MM.1S (cell line): ENCODE measurements around the gene PLPP6.

Source experiments
- DNase-seq: peaks from one replicate; pipeline ENCODE4 v3.0.0-alpha.2; 2015
- H2AFZ ChIP-seq: fragments of 300-600 bp; sonication (generic); 2 replicates; pipeline ENCODE4 v1.6.0; 2016; ENCODE audit warnings: antibody characterized with exemption, low read length
- H3F3A ChIP-seq: fragments of 300-600 bp; sonication (generic); 2 replicates; pipeline ENCODE4 v1.6.1; 2016; ENCODE audit warnings: mild to moderate bottlenecking, antibody characterized with exemption, low read length, moderate library complexity, mixed read lengths; ENCODE audit not compliant: insufficient read depth
- H3K27ac ChIP-seq: fragments of 300-600 bp; sonication (generic); 2 replicates; pipeline ENCODE4 v1.5.1; 2016; ENCODE audit warnings: mild to moderate bottlenecking, low read length
- H3K27me3 ChIP-seq: fragments of 300-600 bp; sonication (generic); replicated peaks from 2 replicates; pipeline ENCODE4 v1.6.0; 2016; ENCODE audit warnings: low read length; ENCODE audit not compliant: insufficient read depth
- H3K36me3 ChIP-seq: fragments of 300-600 bp; sonication (generic); replicated peaks from 2 replicates; pipeline ENCODE4 v1.6.1; 2016; ENCODE audit warnings: mild to moderate bottlenecking, low read length, mixed read lengths; ENCODE audit not compliant: insufficient read depth
- H3K4me1 ChIP-seq: fragments of 300-600 bp; sonication (generic); 2 replicates; pipeline ENCODE4 v1.6.1; 2016; ENCODE audit warnings: low read length, mixed read lengths
- H3K4me2 ChIP-seq: fragments of 300-600 bp; sonication (generic); 2 replicates; pipeline ENCODE4 v1.6.0; 2016; ENCODE audit warnings: low read depth, low read length
- H3K4me3 ChIP-seq: fragments of 300-600 bp; sonication (generic); 2 replicates; pipeline ENCODE4 v1.5.1; 2016; ENCODE audit warnings: low read length, mixed read lengths
- H3K79me2 ChIP-seq: fragments of 300-600 bp; sonication (generic); 2 replicates; pipeline ENCODE4 v1.6.1; 2016; ENCODE audit warnings: mixed run types, low read length, mixed read lengths
- H3K9ac ChIP-seq: fragments of 300-600 bp; sonication (generic); 2 replicates; pipeline ENCODE4 v1.6.1; 2016; ENCODE audit warnings: low read length, mixed read lengths
- H3K9me2 ChIP-seq: fragments of 300-600 bp; sonication (generic); replicated peaks from 2 replicates; pipeline ENCODE4 v1.6.1; 2016; ENCODE audit warnings: mild to moderate bottlenecking, low read length, mixed read lengths; ENCODE audit not compliant: insufficient read depth
- H3K9me3 ChIP-seq: fragments of 300-600 bp; sonication (generic); replicated peaks from 2 replicates; pipeline ENCODE4 v1.6.1; 2016; ENCODE audit warnings: mild to moderate bottlenecking, low read length, mixed read lengths; ENCODE audit not compliant: insufficient read depth
- H4K20me1 ChIP-seq: fragments of 300-600 bp; sonication (generic); 2 replicates; pipeline ENCODE4 v1.6.1; 2016; ENCODE audit warnings: mild to moderate bottlenecking, low read length, moderate library complexity, mixed read lengths; ENCODE audit not compliant: insufficient read depth
- CTCF ChIP-seq: fragments of 300-600 bp; sonication (generic); IDR thresholded peaks from 2 replicates; pipeline ENCODE4 v1.5.1; 2016; ENCODE audit warnings: antibody characterized with exemption, low read length, mixed read lengths
- EZH2 ChIP-seq: fragments of 300-600 bp; sonication (generic); optimal IDR thresholded peaks from 2 replicates; pipeline ENCODE3; 2017; ENCODE audit warnings: low read depth, mild to moderate bottlenecking, antibody characterized with exemption, low read length, mixed read lengths
- EZH2phosphoT487 ChIP-seq: fragments of 300-600 bp; sonication (generic); IDR thresholded peaks from 2 replicates; pipeline ENCODE4 v1.6.1; 2018; ENCODE audit warnings: antibody characterized with exemption, low read length

Gene PLPP6

GRCh38 chr9:4709380-4709779 lies 47.3 kb downstream of the PLPP6 start:
- Histone ChIP-seq H3K9me2 (no peaks in the 10 kb centered on the region), H3K9ac (no peak overlapping the region), H3K36me3 (no peaks in the 10 kb centered on the region; the same call in 1 of the 2 replicates), H3F3A (peaks cover 3% of the 10 kb centered on the region), H3K27me3 (no peaks in the 10 kb centered on the region), H2AFZ (no peak overlapping the region), H3K9me3 (no peaks in the 10 kb centered on the region), H3K79me2 (peaks cover 6% of the 10 kb centered on the region), H3K4me2 (no peak overlapping the region), H3K4me3 (no peak overlapping the region), H3K27ac (no peak overlapping the region), H3K4me1 (peaks cover 6% of the 10 kb centered on the region), H4K20me1 (no peaks in the 10 kb centered on the region)
- DNase-seq = no peak
- TF ChIP-seq CTCF (no peak), EZH2 (no peak), EZH2phosphoT487 (no peak)

- H3K36me3 ChIP-seq = peaks cover 10% of the 10 kb centered on the region
These were observed 51.8 kb downstream of the PLPP6 start for GRCh38 chr9:4713849-4714248.

GRCh38 chr9:4714266-4715016 lies 52.3 kb downstream of the PLPP6 start:
- peak; percentile 58 for DNase-seq
- Histone ChIP-seq H3K4me2 (peak overlapping the region; percentile 48), H3K27me3 (no peaks in the 10 kb centered on the region), H3K36me3 (peaks cover 10% of the 10 kb centered on the region), H3K4me3 (no peak overlapping the region), H4K20me1 (no peaks in the 10 kb centered on the region), H3K9me3 (no peaks in the 10 kb centered on the region), H2AFZ (no peak overlapping the region), H3F3A (peaks cover 8% of the 10 kb centered on the region), H3K9ac (no peak overlapping the region), H3K79me2 (peaks cover 6% of the 10 kb centered on the region), H3K27ac (peak overlapping the region; percentile 15; the same call in 1 of the 2 replicates), H3K4me1 (peaks cover 20% of the 10 kb centered on the region), H3K9me2 (no peaks in the 10 kb centered on the region)
- no peak for TF ChIP-seq EZH2phosphoT487
- TF ChIP-seq CTCF = no peak
- TF ChIP-seq EZH2 = no peak

More at GRCh38 chr9:4713849-4714248, 51.8 kb downstream of the PLPP6 start:
- Histone ChIP-seq H3K4me1 (peaks cover 20% of the 10 kb centered on the region), H3K79me2 (peaks cover 6% of the 10 kb centered on the region), H3K27ac (peak overlapping the region; percentile 15; the same call in 1 of the 2 replicates), H3K9ac (no peak overlapping the region), H3K4me2 (peak overlapping the region; percentile 48; the same call in 1 of the 2 replicates), H3K9me2 (no peaks in the 10 kb centered on the region), H3F3A (peaks cover 8% of the 10 kb centered on the region), H4K20me1 (no peaks in the 10 kb centered on the region), H3K27me3 (no peaks in the 10 kb centered on the region), H3K9me3 (no peaks in the 10 kb centered on the region), H2AFZ (no peak overlapping the region), H3K4me3 (no peak overlapping the region)
- DNase-seq = no peak
- TF ChIP-seq CTCF (no peak), EZH2 (no peak), EZH2phosphoT487 (no peak)
